HG02571 (cell line): ENCODE measurements around the gene DVL1.
"Not testable (repeated sequence)": the region's sequence is repeated elsewhere in the genome, so short reads cannot be mapped to it uniquely, and the experiment has no call there.

Source experiments
- ATAC-seq: cut with Tn5 transposase; IDR thresholded peaks from one replicate; pipeline ENCODE4 v1.9.1; 2021; ENCODE audit warnings: mild to moderate bottlenecking, moderate library complexity; ENCODE audit not compliant: unreplicated experiment

DVL1 gene

GRCh38 chr1:1328254-1328653, 21.0 kb downstream of the DVL1 start:
- ATAC-seq: no peak

DNA sequence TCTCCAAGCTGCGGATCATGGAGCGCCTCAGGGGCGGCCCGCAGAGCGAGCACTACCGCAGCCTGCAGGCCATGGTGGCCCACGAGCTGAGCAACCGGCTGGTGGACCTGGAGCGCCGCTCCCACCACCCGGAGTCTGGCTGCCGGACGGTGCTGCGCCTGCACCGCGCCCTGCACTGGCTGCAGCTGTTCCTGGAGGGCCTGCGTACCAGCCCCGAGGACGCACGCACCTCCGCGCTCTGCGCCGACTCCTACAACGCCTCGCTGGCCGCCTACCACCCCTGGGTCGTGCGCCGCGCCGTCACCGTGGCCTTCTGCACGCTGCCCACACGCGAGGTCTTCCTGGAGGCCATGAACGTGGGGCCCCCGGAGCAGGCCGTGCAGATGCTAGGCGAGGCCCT, 21.9 kb downstream of the DVL1 start:
- ATAC-seq: no peak

DNA sequence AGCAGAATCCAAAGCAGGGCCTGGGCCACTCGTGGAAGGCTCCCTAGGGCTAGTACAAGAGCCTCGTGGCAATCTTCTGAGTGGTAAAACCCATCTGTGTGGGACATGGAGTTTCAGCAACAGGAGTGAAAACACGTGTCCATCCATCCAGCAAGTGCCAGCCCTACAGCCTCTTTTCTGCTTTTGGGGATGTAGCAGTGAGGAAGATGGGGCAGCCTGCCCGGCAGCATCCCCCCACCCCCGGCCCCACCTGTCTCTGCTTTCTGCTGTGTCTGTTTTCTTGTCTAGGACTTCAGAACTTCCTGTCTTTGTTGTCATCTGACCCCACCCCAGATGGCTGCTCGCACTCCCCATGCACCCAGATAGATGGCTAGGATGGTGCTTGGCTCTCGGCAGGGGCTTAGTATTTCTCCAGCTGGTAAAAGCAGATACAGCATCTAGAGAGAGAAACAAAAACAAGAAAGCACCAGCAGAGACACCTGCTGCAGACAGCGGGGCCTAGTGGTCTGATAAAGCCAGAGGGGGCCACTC, 23.1 kb downstream of the DVL1 start:
- ATAC-seq: no peak

DNA sequence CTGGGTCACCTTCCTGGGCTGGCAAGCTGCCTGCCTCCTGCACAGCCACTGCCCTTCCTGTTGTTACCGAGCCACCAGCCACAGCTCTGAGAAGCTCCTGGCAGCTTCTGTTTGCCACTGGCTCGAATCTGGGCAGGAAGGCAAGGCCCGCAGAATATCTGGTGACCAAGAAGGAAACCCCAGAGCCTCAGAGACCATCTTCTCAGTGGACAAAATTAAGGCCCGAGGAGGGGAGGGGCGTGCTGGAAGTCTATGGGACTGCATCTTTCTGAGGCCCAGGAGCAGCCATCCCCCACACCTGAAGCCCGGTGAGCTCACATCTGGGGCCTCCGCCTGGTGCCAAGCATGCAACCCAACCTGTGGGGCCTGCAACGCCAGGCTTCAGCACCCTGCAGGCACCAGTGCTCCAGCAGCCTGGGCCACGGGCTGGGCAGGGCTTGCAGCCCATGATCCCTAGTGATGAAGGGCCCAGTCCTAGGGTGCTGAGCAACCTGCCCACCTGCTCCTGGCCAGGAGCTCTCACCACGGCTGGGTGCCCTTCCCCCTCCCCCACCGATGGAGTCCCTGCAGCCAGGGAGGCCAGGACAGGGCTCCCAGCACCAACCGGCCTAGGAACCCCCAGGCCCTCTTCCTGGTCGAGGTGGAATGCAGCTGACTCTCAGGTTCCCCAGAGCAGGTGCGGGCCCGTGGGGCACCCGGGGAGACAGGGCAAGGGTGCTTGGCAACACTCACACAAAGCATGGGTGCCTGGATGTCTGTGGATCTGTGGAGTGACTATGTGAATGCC, 23.7 kb downstream of the DVL1 start:
- ATAC-seq: no peak

DNA sequence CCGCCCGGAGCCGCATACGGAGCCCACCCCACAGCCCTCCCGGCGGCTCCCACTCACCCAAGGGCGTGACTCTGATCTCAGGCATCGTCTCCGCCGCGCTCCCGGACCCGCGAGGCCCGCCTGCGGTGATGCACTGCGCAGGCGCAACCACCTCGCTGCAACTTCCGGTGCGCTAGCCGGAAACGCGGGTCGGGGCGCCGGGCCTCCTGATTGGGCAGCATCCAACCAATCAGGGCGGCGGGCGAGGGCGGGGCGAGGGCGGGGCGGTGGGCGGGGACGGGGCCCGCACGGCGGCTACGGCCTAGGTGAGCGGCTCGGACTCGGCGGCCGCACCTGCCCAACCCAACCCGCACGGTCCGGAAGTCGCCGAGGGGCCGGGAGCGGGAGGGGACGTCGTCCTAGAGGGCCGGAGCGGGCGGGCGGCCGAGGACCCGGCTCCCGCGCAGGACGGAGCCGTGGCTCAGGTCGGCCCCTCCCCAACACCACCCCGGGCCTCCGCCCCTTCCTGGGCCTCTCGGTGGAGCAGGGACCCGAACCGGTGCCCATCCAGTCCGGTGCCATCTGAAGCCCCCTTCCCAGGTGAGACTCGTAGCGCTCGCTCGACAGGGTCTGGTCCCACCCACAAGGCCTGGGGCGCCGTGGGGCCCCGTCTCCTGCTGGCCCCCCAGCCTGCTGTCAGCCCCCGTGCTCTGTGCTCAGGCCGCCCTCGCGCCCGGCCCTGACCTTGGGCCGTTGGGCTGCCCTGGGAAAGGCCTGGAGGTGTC, 24.5 kb downstream of the DVL1 start, which contains the start of the genes CPTP and INTS11:
Gene CPTP (plus strand): TSS at position 279 of the 764 bp plus-strand sequence. CDS start 2,109 bp downstream, outside the sequence.
Gene INTS11 (minus strand): TSS at position 137 of the 764 bp plus-strand sequence. CDS start 52 bp downstream, at position 85.
- peak; percentile 61 for ATAC-seq

DNA sequence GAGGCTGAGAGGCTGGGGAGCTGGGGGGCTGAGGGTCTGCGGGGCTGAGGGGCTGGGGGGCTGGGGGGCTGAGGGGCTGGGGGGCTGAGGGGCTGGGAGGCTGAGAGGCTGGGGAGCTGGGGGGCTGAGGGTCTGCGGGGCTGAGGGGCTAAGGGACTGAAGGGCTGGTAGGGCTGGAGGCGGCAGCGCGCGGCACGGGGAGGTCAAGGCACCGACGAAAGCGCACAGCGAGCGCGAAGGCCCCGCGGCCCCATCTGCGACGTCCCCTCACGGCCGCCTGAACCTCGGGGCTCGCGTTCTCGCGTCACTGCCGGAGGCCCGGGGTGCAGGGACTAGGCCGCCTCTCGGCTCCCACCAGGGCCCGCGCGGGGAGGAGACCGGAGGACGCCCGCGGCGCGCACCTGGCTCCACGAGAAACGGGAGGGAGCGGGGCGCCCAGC, 25.1 kb downstream of the DVL1 start:
- ATAC-seq: peak; percentile 11

DNA sequence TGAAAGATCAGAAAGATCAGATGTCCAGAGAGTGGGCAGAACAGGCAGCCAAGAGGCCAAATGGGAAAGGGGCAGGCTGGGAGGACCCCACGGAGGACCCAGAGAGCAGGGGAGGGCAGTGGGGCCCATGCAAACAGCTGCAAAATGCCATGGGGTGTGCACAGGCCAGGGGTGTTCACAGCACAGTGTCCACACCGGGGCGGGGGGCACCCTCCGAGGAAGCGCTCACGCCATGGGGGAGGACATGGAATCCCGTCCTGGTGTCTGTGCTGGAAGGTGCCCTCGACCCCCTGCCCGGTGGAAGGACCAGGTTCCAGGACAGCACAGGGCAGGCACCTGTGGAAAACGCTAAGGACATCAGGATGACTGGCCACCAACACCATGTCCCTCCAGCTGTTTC, 26.3 kb downstream of the DVL1 start:
- ATAC-seq: no peak

DNA sequence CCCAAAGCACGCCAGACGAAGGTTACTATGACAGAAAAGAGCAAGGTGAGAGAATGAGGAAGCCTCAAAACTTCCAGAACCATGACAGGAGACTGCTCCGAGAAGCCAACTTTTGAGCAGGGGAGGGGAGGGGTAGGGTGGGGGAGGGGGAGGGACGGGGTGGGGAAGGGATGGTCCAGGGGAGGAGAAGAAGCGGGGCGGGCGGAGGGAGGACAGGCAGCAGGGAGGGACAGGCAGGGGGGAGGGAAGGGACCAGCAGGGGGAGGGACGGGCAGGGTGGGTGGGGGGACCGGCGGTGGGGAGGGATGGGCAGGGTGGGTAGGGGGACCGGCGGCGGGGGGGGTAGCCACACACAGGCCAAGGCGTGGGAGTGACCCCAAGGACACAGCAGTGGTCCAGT, 26.8 kb downstream of the DVL1 start:
- no peak for ATAC-seq

GRCh38 chr1:1321477-1321876, 27.7 kb downstream of the DVL1 start:
- ATAC-seq: no peak

DNA sequence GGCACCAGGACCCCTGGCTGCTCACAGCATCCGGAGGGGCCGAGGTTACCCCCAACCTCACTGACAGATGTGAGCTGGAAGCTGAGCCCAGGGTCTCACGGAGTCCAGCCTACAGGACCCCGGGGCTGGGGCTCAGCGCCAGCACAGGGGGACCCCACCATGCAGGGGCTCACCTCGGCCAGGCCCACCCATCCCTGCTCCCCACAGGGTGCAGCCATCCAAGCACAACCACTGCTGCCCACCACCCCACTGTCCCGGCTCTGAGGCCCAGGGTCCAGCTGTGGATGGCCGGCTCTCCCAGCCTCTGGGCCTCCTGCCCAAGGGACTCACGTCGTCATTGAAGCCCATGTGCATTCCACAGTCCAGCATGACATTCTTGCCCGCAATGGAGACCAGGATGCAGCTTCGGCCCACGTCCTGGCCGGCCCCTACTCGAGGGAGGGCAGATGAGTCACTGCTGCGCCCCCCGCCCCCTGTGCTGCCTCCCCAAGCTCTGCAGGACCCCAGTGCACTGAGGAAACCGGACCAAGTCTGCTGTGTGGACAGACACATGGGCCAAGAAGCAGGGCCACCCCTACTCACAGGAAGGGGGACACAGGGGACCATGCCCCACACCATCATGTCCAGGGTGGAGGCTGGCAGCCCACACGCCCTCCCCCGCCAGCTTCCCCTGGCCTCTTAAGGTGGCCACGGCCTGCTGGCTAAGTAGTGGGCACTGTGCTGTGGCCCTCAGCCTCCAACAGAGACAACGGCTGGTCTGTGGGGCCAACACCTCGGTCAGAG, 28.4 kb downstream of the DVL1 start:
- ATAC-seq: no peak

DNA sequence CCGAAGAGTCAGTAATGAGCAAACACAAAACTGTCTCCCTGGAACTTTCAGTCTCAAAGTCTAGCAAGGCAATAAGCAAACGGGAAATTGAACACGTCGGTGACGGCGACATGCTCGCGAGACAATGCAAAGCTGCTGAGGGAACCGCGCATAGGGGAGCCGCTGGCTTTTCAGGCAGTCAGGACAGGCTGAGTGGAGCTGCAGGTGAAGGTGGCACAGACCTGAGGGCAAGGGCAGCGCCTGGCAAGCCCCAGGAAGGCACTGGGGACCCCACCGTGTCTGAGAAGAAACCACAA, 29.6 kb downstream of the DVL1 start:
- ATAC-seq: no peak

- no peak for ATAC-seq
These were observed 30.2 kb downstream of the DVL1 start for GRCh38 chr1:1318777-1319645.

- ATAC-seq: no peak
These were observed 31.0 kb downstream of the DVL1 start for GRCh38 chr1:1318131-1318652.

DNA sequence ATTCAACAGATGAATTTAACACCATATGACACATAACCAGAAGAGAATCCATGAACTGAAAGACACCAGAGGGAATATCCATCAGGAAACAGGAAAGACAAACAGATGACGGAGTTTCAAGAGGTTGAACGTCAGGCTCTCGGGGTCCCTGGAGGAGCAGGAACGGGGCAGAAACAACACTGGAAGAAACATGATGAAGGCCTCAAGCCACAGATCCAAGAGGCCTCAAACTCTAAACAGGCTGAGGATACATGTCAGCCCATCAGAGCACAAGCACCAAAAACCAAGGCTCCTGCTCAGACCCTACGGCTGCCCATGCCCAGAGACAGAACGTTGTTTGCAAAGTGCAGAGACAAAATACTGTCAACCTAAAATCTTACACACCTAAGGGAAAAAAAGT, 31.8 kb downstream of the DVL1 start:
- ATAC-seq: no peak

GRCh38 chr1:1316199-1316598, 33.0 kb downstream of the DVL1 start:
- ATAC-seq: not testable (repeated sequence)

GRCh38 chr1:1315435-1315954, 33.7 kb downstream of the DVL1 start:
- no peak for ATAC-seq

DNA sequence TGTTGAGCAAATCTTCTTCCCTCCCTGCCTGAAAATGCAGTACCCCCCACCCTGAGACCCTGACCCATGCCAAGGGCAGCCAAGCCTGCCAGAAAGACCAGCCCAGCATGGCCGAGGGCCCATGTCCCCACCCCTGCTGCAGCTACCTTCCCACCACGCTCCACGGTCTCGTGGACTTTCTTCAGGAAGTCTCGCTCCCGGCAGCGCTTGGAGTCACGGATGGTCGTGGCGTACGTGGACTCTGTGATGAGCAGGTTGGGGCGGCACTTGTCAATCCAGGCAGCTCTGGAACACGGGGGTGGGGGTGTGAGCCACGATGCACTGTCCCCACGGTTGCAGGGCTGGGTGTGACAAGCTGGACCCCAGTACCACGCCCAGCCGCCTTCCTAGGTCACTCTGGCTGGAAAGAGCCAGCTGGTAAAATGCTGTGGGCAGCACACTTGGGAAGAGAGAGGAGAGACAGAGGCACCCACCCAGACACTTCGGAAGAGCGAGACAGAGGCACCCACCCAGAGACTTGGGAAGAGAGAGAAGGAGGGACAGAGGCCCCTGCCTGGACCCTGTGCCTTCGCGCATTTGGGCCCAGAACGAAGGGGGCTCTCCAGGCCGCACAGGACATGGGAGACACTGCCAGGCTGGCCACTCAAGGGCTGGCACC, 34.4 kb downstream of the DVL1 start:
- no peak for ATAC-seq

- no peak for ATAC-seq
These were observed 35.0 kb downstream of the DVL1 start for GRCh38 chr1:1314237-1314586.

DNA sequence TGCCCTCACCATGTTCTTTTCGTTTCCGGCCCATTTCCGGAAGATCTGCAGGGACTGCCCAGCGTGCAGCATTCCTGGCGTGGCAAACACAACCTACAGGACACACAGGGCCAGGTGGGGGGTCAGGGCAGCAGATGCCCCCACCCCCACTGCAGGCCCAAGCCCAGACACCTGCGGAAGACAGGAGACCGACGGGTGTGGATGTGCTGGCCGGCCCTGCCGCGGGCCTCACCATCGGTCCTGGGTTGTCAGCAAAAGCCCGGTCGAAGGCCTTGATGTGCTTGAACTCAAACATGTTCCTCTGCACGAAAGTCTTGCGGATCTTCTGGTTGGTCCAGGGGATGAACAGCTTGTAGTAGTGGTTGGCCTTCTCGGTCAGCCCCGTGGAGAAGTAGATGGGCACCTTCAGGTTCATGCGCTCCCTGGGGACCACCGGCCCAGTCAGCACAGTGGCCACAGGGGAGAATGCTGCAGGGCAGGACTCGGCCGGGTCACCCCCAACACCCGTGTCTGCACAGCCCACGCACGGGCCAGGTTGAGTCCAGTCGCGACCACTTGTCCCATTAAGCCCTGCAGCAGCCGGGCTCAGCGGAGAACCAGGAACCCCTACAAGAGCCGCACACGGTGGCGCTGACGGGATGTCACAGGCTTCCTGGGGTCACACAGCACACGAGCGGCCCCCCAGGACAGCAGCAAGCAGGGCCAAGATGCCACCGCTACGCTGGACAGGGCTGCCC, 35.5 kb downstream of the DVL1 start:
- no peak for ATAC-seq
